HepG2 (cell line): Measurements from ENCODE around the gene SPANXB1. TPM values are rescaled to one million over a fixed set of nuclear protein-coding genes. Genes with fewer than 3 reads are reported as not detected.

ENCODE experiments used
- ATAC-seq: fragments of 200-7000 bp; cut with Tn5 transposase; 3 replicates; pipeline ENCODE4 v1.9.1; 2020; ENCODE audit warnings: mild to moderate bottlenecking, moderate library complexity
- BruUV-seq: library from RNA; stranded (reverse); fragments of 400-500 nt; replicated peaks from 2 replicates; lab custom pipeline; 2021; lab: Mats Ljungman, UMichigan
- CTCF ChIA-PET: fragments of 300-600 bp; formaldehyde crosslinking; extraction: SDS; loops from one replicate; lab custom pipeline; 2021; ENCODE audit warnings: low total read pairs, inconsistent platforms, low intra/inter-chr PET ratio; lab: Yijun Ruan, JAX
- POLR2A ChIA-PET: fragments of 350-600 bp; sonication (Branson Sonifier 250); formaldehyde crosslinking; loops from one replicate; lab custom pipeline; 2020; ENCODE audit warnings: antibody characterized with exemption, inconsistent platforms; lab: Yijun Ruan, JAX
- DNase-seq: peaks from one replicate; pipeline ENCODE4 v3.0.0-alpha.2; 2015; ENCODE audit warnings: low spot score
- FAIRE-seq: peaks from 3 replicates; lab custom pipeline; 2011; peaks lifted over from hg19 to GRCh38; lab: Jason Lieb, UNC
- H2AFZ ChIP-seq: one replicate; pipeline ENCODE4 v1.6.1; 2011; ENCODE audit warnings: low read length, inconsistent platforms
- H3K27ac ChIP-seq: fragments of 300-600 bp; 3 replicates; pipeline ENCODE4 v1.8.0; 2011; ENCODE audit warnings: mixed run types, mild to moderate bottlenecking, mixed read lengths, low read length, inconsistent platforms; ENCODE audit not compliant: insufficient read depth; ENCODE audit errors: extremely low read length
- H3K27me3 ChIP-seq, 2 experiments: fragments of 200-600 bp in 1 of 2; 2 replicates in 1 of 2; 3 replicates in 1 of 2; pipeline versions ENCODE4 v1.6.0 to v1.8.0; 2011; ENCODE audit warnings: low read length in 2 of 2, mild to moderate bottlenecking in 2 of 2, moderate library complexity in 2 of 2, inconsistent platforms in 1 of 2; ENCODE audit not compliant: insufficient read depth in 2 of 2, control insufficient read depth in 1 of 2
- H3K36me3 ChIP-seq, 2 experiments: fragments of 200-600 bp in 1 of 2; replicated peaks in 1 of 2; 2 replicates in 1 of 2; 3 replicates in 1 of 2; pipeline versions ENCODE4 v1.5.1 to v1.8.0; 2011; ENCODE audit warnings: low read length in 2 of 2, inconsistent platforms in 1 of 2; ENCODE audit not compliant: insufficient read depth in 2 of 2, control insufficient read depth in 1 of 2
- H3K4me1 ChIP-seq: 2 replicates; pipeline ENCODE4 v1.5.1; 2012; ENCODE audit warnings: low read length, inconsistent platforms; ENCODE audit not compliant: insufficient read depth
- H3K4me2 ChIP-seq: 2 replicates; pipeline ENCODE4 v1.6.0; 2011; ENCODE audit warnings: low read depth, low read length, inconsistent platforms
- H3K4me3 ChIP-seq, 3 experiments: fragments of 200-600 bp in 1 of 3; sonication (generic), shearing (Covaris generic) in 1 of 3; replicated peaks in 1 of 3; 2 replicates each; pipeline ENCODE4 v1.5.1; 2011 to 2016; ENCODE audit warnings: low read length in 3 of 3, inconsistent platforms in 2 of 3, low read depth in 2 of 3, mild to moderate bottlenecking in 2 of 3, control low read depth in 1 of 3, mixed read lengths in 1 of 3; ENCODE audit not compliant: insufficient read depth in 1 of 3
- H3K79me2 ChIP-seq: one replicate; pipeline ENCODE4 v1.6.1; 2011; ENCODE audit warnings: low read length, inconsistent platforms; ENCODE audit not compliant: insufficient read depth
- H3K9ac ChIP-seq: 2 replicates; pipeline ENCODE4 v1.6.0; 2011; ENCODE audit warnings: mild to moderate bottlenecking, low read depth, low read length, inconsistent platforms; ENCODE audit not compliant: insufficient read depth
- H3K9me3 ChIP-seq: 2 replicates; pipeline ENCODE4 v1.5.1; 2012; ENCODE audit warnings: mild to moderate bottlenecking, low read length
- H4K20me1 ChIP-seq: 2 replicates; pipeline ENCODE4 v1.6.0; 2011; ENCODE audit warnings: inconsistent platforms, mild to moderate bottlenecking, low read length, moderate library complexity; ENCODE audit not compliant: insufficient read depth
- BCL6 ChIP-seq: IDR thresholded peaks from 2 replicates; pipeline ENCODE4 v1.6.1; 2016; ENCODE audit warnings: missing genetic modification reagents, missing compliant biosample characterization
- HHEX ChIP-seq: IDR thresholded peaks from 2 replicates; pipeline ENCODE4 v1.6.1; 2016; ENCODE audit warnings: control low read depth
- HNRNPLL ChIP-seq: fragments of 200-400 bp; formaldehyde crosslinking; IDR thresholded peaks from 2 replicates; pipeline ENCODE4 v1.6.1; 2017; ENCODE audit warnings: mild to moderate bottlenecking, low read depth, low read length; ENCODE audit not compliant: poor library complexity, severe bottlenecking
- PAX8 ChIP-seq: sonication (generic); formaldehyde crosslinking; IDR thresholded peaks from 2 replicates; pipeline ENCODE4 v1.8.0; 2022; ENCODE audit warnings: mild to moderate bottlenecking, missing genetic modification reagents, borderline replicate concordance
- SMARCE1 ChIP-seq: fragments of 450-650 bp; IDR thresholded peaks from 2 replicates; pipeline ENCODE4 v1.6.1; 2017; ENCODE audit warnings: borderline replicate concordance
- SRF ChIP-seq: IDR thresholded peaks from 2 replicates; pipeline ENCODE4 v1.6.1; 2011; ENCODE audit warnings: mild to moderate bottlenecking, low read depth, low read length, moderate library complexity
- ZBTB20 ChIP-seq: sonication (generic); formaldehyde crosslinking; IDR thresholded peaks from 2 replicates; pipeline ENCODE4 v1.8.1; 2023; ENCODE audit warnings: missing genetic modification reagents, low read depth, mild to moderate bottlenecking, borderline replicate concordance
- ZEB1 ChIP-seq: IDR thresholded peaks from 2 replicates; pipeline ENCODE4 v1.6.1; 2012; ENCODE audit warnings: mild to moderate bottlenecking, low read depth, inconsistent platforms; ENCODE audit not compliant: insufficient replicate concordance
- ZFP82 ChIP-seq: sonication (generic); formaldehyde crosslinking; IDR thresholded peaks from 2 replicates; pipeline ENCODE4 v1.5.1; 2020; ENCODE audit warnings: mild to moderate bottlenecking, missing genetic modification reagents, borderline replicate concordance
- ZKSCAN1 ChIP-seq: fragments of 150-350 bp; IDR thresholded peaks from 2 replicates; pipeline ENCODE4 v1.6.1; 2014; ENCODE audit warnings: low read length
- ZMYM3 ChIP-seq: sonication (generic); formaldehyde crosslinking; IDR thresholded peaks from 2 replicates; pipeline ENCODE4 v1.5.1; 2020; ENCODE audit warnings: mild to moderate bottlenecking, missing genetic modification reagents
- ZNF160 ChIP-seq: sonication (generic); formaldehyde crosslinking; IDR thresholded peaks from 2 replicates; pipeline ENCODE4 v1.8.0; 2022; ENCODE audit warnings: mild to moderate bottlenecking, inconsistent platforms, missing genetic modification reagents
- ZNF292 ChIP-seq: sonication (generic); formaldehyde crosslinking; IDR thresholded peaks from 2 replicates; pipeline ENCODE4 v1.8.1; 2022; ENCODE audit warnings: mild to moderate bottlenecking, low read depth, missing genetic modification reagents, borderline replicate concordance
- ZNF3 ChIP-seq: IDR thresholded peaks from 2 replicates; pipeline ENCODE4 v1.7.0; 2017; ENCODE audit warnings: inconsistent platforms
- ZNF451 ChIP-seq: sonication (generic); formaldehyde crosslinking; IDR thresholded peaks from 2 replicates; pipeline ENCODE4 v1.5.0; 2020; ENCODE audit warnings: mild to moderate bottlenecking, missing genetic modification reagents
- ZNF549 ChIP-seq: sonication (generic); formaldehyde crosslinking; IDR thresholded peaks from 2 replicates; pipeline ENCODE4 v1.5.0; 2020; ENCODE audit warnings: missing genetic modification reagents
- ZNF589 ChIP-seq: sonication (generic); formaldehyde crosslinking; conservative IDR thresholded peaks from 2 replicates; pipeline ENCODE4 v1.8.0; 2022; ENCODE audit warnings: mild to moderate bottlenecking, moderate library complexity, missing genetic modification reagents
- ZNF770 ChIP-seq: sonication (generic); formaldehyde crosslinking; IDR thresholded peaks from 2 replicates; pipeline ENCODE4 v1.5.0; 2020; ENCODE audit warnings: mild to moderate bottlenecking, missing genetic modification reagents
- ZSCAN22 ChIP-seq: sonication (generic); formaldehyde crosslinking; IDR thresholded peaks from 2 replicates; pipeline ENCODE4 v1.4.0; 2020; ENCODE audit warnings: mild to moderate bottlenecking, missing genetic modification reagents
- WGBS: methylation state at CpG from one replicate; pipeline ENCODE4 v1.1.6; 2017; ENCODE audit warnings: low lambda C conversion rate; 5-methylcytosine and 5-hydroxymethylcytosine counted together
- in situ Hi-C: cut with HindIII; loops from 2 replicates; pipeline ENCODE4 v1.10.0; 2017; ENCODE audit warnings: low pct_unique_long_range_greater_than_20kb; ENCODE audit not compliant: extremely low pct_ligation_motif_present
- intact Hi-C: fragments of 100-400 bp; cut with micrococcal nuclease; formaldehyde crosslinking; loops from one replicate; pipeline ENCODE4 v1.10.0; 2022; ENCODE audit not compliant: unreplicated experiment
- polyA plus RNA-seq, 8 experiments: library from polyadenylated mRNA; depleted of rRNA in 3 of 8; stranded (reverse) in 7 of 8; unstranded in 1 of 8; fragments of >200 nt; fragmentation: Illumina TruSeq in 4 of 8; extraction: Trizol in 4 of 8; gene quantifications; 2 replicates each; pipeline versions ENCODE4 v1.2.1 to v1.2.3, GENCODE V29; 2011 to 2016; ENCODE audit warnings: low read depth in 4 of 8, missing spikeins in 1 of 8, mixed read lengths in 1 of 8; ENCODE audit not compliant: insufficient read depth in 1 of 8
- total RNA-seq, 5 experiments: library from RNA; depleted of rRNA; stranded (reverse); fragments of >200 nt; fragmentation: Illumina TruSeq; extraction: Trizol; gene quantifications; 2 replicates each; pipeline ENCODE4 v1.2.3, GENCODE V29; 2016; ENCODE audit warnings: low read depth in 1 of 5
- TF ChIP-seq, protein P1 (sequence below): sonication (generic); formaldehyde crosslinking; IDR thresholded peaks from 2 replicates; pipeline ENCODE4 v1.4.0; 2020; ENCODE audit warnings: missing genetic modification reagents

Gene SPANXB1
- total and polyA plus RNA-seq, 2 of the 13 experiments (the other 11 are each of a cell fraction or from before 2014, with no cell fraction given): not detected

GRCh38 chrX:140971099-140971795 is 31.1 kb upstream of the SPANXB1 start (continued):
- TF ChIP-seq SRF (no peak), BCL6 (CRISPR knock-in tag) (no peak), ZFP82 (CRISPR knock-in tag) (no peak), ZSCAN22 (CRISPR knock-in tag) (no peak), ZMYM3 (CRISPR knock-in tag) (no peak), ZKSCAN1 (no peak), ZNF589 (CRISPR knock-in tag) (no peak)

DNA sequence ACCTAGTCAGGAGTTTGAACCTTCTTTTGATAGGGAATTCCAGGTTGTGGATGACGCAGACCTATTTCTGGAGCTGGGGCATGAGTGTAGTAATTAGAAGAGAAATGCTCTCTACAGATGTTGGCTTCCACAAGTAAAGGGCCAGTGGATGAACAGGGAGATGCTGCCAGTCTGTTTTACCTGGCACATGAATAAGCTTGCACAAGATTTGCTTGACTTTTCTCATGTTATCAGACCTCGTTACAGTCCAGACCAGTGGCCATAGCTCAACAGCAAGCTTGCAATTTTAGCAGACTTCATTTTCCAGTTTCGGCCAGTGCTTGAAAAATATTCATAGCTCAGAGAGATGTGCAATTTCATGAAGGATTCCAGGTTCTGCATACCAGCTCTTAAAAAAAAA is 26.9 kb upstream of the SPANXB1 start:
- WGBS: 4% methylated on average over 2 of the region's 3 CpGs
- Histone ChIP-seq H2AFZ (no peak overlapping the region), H3K4me2 (no peak overlapping the region), H3K27ac (no peak overlapping the region), H3K9ac (no peak overlapping the region), H3K27me3 (no peaks in the 10 kb centered on the region), H3K9me3 (no peaks in the 10 kb centered on the region), H4K20me1 (no peaks in the 10 kb centered on the region), H3K36me3 (no peaks in the 10 kb centered on the region), H3K79me2 (no peaks in the 10 kb centered on the region), H3K4me3 (no peak overlapping the region), H3K4me1 (no peaks in the 10 kb centered on the region)
- FAIRE-seq (no peak), ATAC-seq (no peak), DNase-seq (no peak)
- CTCF ChIA-PET: no interaction called here
- in situ Hi-C loops (no loop called here), intact Hi-C loops (no loop called here)
- POLR2A ChIA-PET: no interaction called here
- BruUV-seq: no TSS peak
- TF ChIP-seq HNRNPLL (no peak), HHEX (CRISPR knock-in tag) (no peak), ZNF451 (no peak), ZNF770 (no peak), SRF (no peak), ZNF3 (CRISPR knock-in tag) (no peak), SMARCE1 (no peak), ZEB1 (no peak), ZNF549 (CRISPR knock-in tag) (no peak), ZNF292 (CRISPR knock-in tag) (no peak), PAX8 (CRISPR knock-in tag) (no peak), ZNF160 (CRISPR knock-in tag) (no peak), ZBTB20 (no peak)
- TF ChIP-seq, protein P1, sequence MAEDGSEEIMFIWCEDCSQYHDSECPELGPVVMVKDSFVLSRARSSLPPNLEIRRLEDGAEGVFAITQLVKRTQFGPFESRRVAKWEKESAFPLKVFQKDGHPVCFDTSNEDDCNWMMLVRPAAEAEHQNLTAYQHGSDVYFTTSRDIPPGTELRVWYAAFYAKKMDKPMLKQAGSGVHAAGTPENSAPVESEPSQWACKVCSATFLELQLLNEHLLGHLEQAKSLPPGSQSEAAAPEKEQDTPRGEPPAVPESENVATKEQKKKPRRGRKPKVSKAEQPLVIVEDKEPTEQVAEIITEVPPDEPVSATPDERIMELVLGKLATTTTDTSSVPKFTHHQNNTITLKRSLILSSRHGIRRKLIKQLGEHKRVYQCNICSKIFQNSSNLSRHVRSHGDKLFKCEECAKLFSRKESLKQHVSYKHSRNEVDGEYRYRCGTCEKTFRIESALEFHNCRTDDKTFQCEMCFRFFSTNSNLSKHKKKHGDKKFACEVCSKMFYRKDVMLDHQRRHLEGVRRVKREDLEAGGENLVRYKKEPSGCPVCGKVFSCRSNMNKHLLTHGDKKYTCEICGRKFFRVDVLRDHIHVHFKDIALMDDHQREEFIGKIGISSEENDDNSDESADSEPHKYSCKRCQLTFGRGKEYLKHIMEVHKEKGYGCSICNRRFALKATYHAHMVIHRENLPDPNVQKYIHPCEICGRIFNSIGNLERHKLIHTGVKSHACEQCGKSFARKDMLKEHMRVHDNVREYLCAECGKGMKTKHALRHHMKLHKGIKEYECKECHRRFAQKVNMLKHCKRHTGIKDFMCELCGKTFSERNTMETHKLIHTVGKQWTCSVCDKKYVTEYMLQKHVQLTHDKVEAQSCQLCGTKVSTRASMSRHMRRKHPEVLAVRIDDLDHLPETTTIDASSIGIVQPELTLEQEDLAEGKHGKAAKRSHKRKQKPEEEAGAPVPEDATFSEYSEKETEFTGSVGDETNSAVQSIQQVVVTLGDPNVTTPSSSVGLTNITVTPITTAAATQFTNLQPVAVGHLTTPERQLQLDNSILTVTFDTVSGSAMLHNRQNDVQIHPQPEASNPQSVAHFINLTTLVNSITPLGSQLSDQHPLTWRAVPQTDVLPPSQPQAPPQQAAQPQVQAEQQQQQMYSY (CRISPR knock-in tag): no peak
